Panc1 (cell line): ENCODE measurements around the gene CCDC146.

Experiments
- CTCF ChIP-seq: fragments of 450-650 bp; IDR thresholded peaks from 2 replicates; pipeline ENCODE4 v1.5.1; 2017; ENCODE audit warnings: mild to moderate bottlenecking
- POLR2AphosphoS5 ChIP-seq: IDR thresholded peaks from 2 replicates; pipeline ENCODE4 v1.6.1; 2012; ENCODE audit warnings: mild to moderate bottlenecking, low read depth, low read length, moderate library complexity
- REST ChIP-seq, 2 experiments: IDR thresholded peaks; 2 replicates each; pipeline ENCODE4 v1.6.1; 2011 to 2012; ENCODE audit warnings: low read depth in 2 of 2, control low read depth in 1 of 2, low read length in 1 of 2, mild to moderate bottlenecking in 1 of 2, moderate library complexity in 1 of 2; ENCODE audit not compliant: insufficient read depth in 1 of 2
- SIN3A ChIP-seq: IDR thresholded peaks from 2 replicates; pipeline ENCODE4 v1.6.1; 2012; ENCODE audit warnings: low read depth, mild to moderate bottlenecking, low read length, moderate library complexity, borderline replicate concordance; ENCODE audit not compliant: insufficient read depth
- TCF7L2 ChIP-seq: IDR thresholded peaks from 2 replicates; pipeline ENCODE4 v1.6.1; 2011; ENCODE audit warnings: mild to moderate bottlenecking, low read depth, low read length, inconsistent platforms

GRCh38 chr7:77338883-77339629 lies 216.6 kb downstream of the CCDC146 start:
- TF ChIP-seq CTCF: no peak
- no peak for TF ChIP-seq POLR2AphosphoS5
- no peak for TF ChIP-seq SIN3A
- TF ChIP-seq REST (IDR thresholded peaks at IDR 0.05; ENCODE audit: insufficient read depth in 1 of 2, low read depth in 2 of 2, low read length in 1 of 2): no peak
- no peak for TF ChIP-seq TCF7L2
